IMR-90 (cell line): Measurements from ENCODE around the gene CHD3. TPM values are rescaled to one million over a fixed set of nuclear protein-coding genes. Genes with fewer than 3 reads are reported as not detected.

Experiments
- ATAC-seq: fragments of 200-7000 bp; cut with Tn5 transposase; 2 replicates; pipeline ENCODE4 v1.9.1; 2020; ENCODE audit warnings: low read depth, mild to moderate bottlenecking, moderate library complexity
- BruUV-seq: library from RNA; stranded (reverse); fragments of 400-500 nt; replicated peaks from 2 replicates; lab custom pipeline; 2021; lab: Mats Ljungman, UMichigan
- CTCF ChIA-PET: fragments of 300-600 bp; formaldehyde crosslinking; extraction: SDS; loops from one replicate; lab custom pipeline; 2021; ENCODE audit warnings: antibody characterized with exemption; lab: Yijun Ruan, JAX
- POLR2A ChIA-PET: fragments of 300-600 bp; sonication (Branson Sonifier 250); formaldehyde crosslinking; loops from one replicate; lab custom pipeline; 2022; ENCODE audit warnings: antibody characterized with exemption; ENCODE audit not compliant: unreplicated experiment; lab: Charles Lee
- DNase-seq: peaks from one replicate; pipeline ENCODE4 v3.0.0; 2013
- H2AFZ ChIP-seq: replicated peaks from 2 replicates; pipeline ENCODE3; 2013; ENCODE audit warnings: low read length, mild to moderate bottlenecking; ENCODE audit not compliant: poor library complexity
- H2AK5ac ChIP-seq: 2 replicates; pipeline ENCODE4 v1.6.1; 2013; ENCODE audit warnings: low read depth, low read length, inconsistent platforms
- H2AK9ac ChIP-seq: replicated peaks from 2 replicates; pipeline ENCODE3; 2013; ENCODE audit warnings: mild to moderate bottlenecking, low read depth, low read length, moderate library complexity; ENCODE audit not compliant: poor library complexity
- H2BK120ac ChIP-seq: 2 replicates; pipeline ENCODE4 v1.6.1; 2013; ENCODE audit warnings: low read depth, low read length, inconsistent platforms
- H2BK15ac ChIP-seq: 3 replicates; pipeline ENCODE4 v1.6.1; 2013; ENCODE audit warnings: low read depth, low read length, inconsistent platforms
- H2BK20ac ChIP-seq: 2 replicates; pipeline ENCODE4 v1.6.1; 2013; ENCODE audit warnings: low read depth, mild to moderate bottlenecking, inconsistent platforms, low read length, moderate library complexity
- H2BK5ac ChIP-seq: 2 replicates; pipeline ENCODE4 v1.6.1; 2013; ENCODE audit warnings: mild to moderate bottlenecking, low read depth, low read length, inconsistent platforms; ENCODE audit not compliant: poor library complexity, severe bottlenecking
- H3K14ac ChIP-seq: replicated peaks from 2 replicates; pipeline ENCODE4 v1.6.1; 2013; ENCODE audit warnings: low read depth, low read length, inconsistent platforms
- H3K18ac ChIP-seq: 2 replicates; pipeline ENCODE4 v1.6.1; 2013; ENCODE audit warnings: low read depth, low read length, control low read depth
- H3K23ac ChIP-seq: 2 replicates; pipeline ENCODE4 v1.6.1; 2013; ENCODE audit warnings: low read depth, low read length, inconsistent platforms
- H3K27ac ChIP-seq: 2 replicates; pipeline ENCODE4 v1.5.1; 2013; ENCODE audit warnings: mild to moderate bottlenecking, control low read depth, low read length; ENCODE audit not compliant: insufficient read depth
- H3K27me3 ChIP-seq: 2 replicates; pipeline ENCODE4 v1.6.1; 2013; ENCODE audit warnings: low read length; ENCODE audit not compliant: control insufficient read depth, insufficient read depth
- H3K36me3 ChIP-seq: 2 replicates; pipeline ENCODE4 v1.6.1; 2013; ENCODE audit warnings: low read length, mixed read lengths; ENCODE audit not compliant: control insufficient read depth, insufficient read depth
- H3K4ac ChIP-seq: 2 replicates; pipeline ENCODE4 v1.6.1; 2013; ENCODE audit warnings: low read depth, low read length, inconsistent platforms
- H3K4me1 ChIP-seq: 2 replicates; pipeline ENCODE4 v1.6.1; 2013; ENCODE audit warnings: low read length, mixed read lengths; ENCODE audit not compliant: control insufficient read depth, insufficient read depth
- H3K4me2 ChIP-seq: 2 replicates; pipeline ENCODE4 v1.6.1; 2013; ENCODE audit warnings: low read depth, mild to moderate bottlenecking, control low read depth, low read length, moderate library complexity
- H3K4me3 ChIP-seq: 2 replicates; pipeline ENCODE4 v1.5.1; 2013; ENCODE audit warnings: low read depth, mild to moderate bottlenecking, control low read depth, low read length, moderate library complexity; ENCODE audit not compliant: insufficient read depth
- H3K56ac ChIP-seq: 2 replicates; pipeline ENCODE4 v1.6.1; 2013; ENCODE audit warnings: low read length, inconsistent platforms; ENCODE audit not compliant: insufficient read depth; ENCODE audit errors: extremely low read depth
- H3K79me1 ChIP-seq, 2 experiments: 2 replicates each; pipeline ENCODE4 v1.6.1; 2013; ENCODE audit warnings: low read length in 2 of 2, inconsistent platforms in 1 of 2, low read depth in 1 of 2
- H3K9ac ChIP-seq: 2 replicates; pipeline ENCODE4 v1.6.1; 2013; ENCODE audit warnings: low read depth, low read length, control low read depth
- H3K9me1 ChIP-seq: 2 replicates; pipeline ENCODE4 v1.6.1; 2013; ENCODE audit warnings: low read length, inconsistent platforms; ENCODE audit not compliant: insufficient read depth
- H3K9me3 ChIP-seq: 2 replicates; pipeline ENCODE4 v1.6.1; 2013; ENCODE audit warnings: low read length; ENCODE audit not compliant: control insufficient read depth, insufficient read depth
- H4K20me1 ChIP-seq: 2 replicates; pipeline ENCODE4 v1.6.1; 2013; ENCODE audit warnings: low read length, inconsistent platforms; ENCODE audit not compliant: insufficient read depth
- H4K5ac ChIP-seq: 2 replicates; pipeline ENCODE4 v1.6.1; 2013; ENCODE audit warnings: mild to moderate bottlenecking, low read depth, low read length, control low read depth
- H4K8ac ChIP-seq, 2 experiments: 2 replicates each; pipeline ENCODE4 v1.6.1; 2013; ENCODE audit warnings: low read depth in 2 of 2, low read length in 2 of 2, control low read depth in 1 of 2, inconsistent platforms in 1 of 2
- H4K91ac ChIP-seq: 2 replicates; pipeline ENCODE4 v1.6.1; 2013; ENCODE audit warnings: low read depth, low read length, inconsistent platforms; ENCODE audit not compliant: insufficient read depth
- CEBPB ChIP-seq: IDR thresholded peaks from 2 replicates; pipeline ENCODE4 v1.6.1; 2012; ENCODE audit warnings: low read depth, low read length, improper control_type of control experiment
- MAFK ChIP-seq: IDR thresholded peaks from 2 replicates; pipeline ENCODE4 v1.6.1; 2012; ENCODE audit warnings: low read depth, low read length, improper control_type of control experiment
- NFE2L2 ChIP-seq: fragments of 150-350 bp; IDR thresholded peaks from 2 replicates; pipeline ENCODE4 v1.6.1; 2016; ENCODE audit warnings: low read depth, mild to moderate bottlenecking, low read length
- POLR2A ChIP-seq: IDR thresholded peaks from 2 replicates; pipeline ENCODE4 v1.6.1; 2012; ENCODE audit warnings: mild to moderate bottlenecking, low read depth, low read length
- RAD21 ChIP-seq: IDR thresholded peaks from 2 replicates; pipeline ENCODE4 v1.6.1; 2012; ENCODE audit warnings: low read length, improper control_type of control experiment
- RCOR1 ChIP-seq: IDR thresholded peaks from 2 replicates; pipeline ENCODE4 v1.6.1; 2012; ENCODE audit warnings: mild to moderate bottlenecking, low read length, improper control_type of control experiment; ENCODE audit not compliant: insufficient replicate concordance
- RFX5 ChIP-seq: IDR thresholded peaks from 2 replicates; pipeline ENCODE4 v1.8.0; 2012; ENCODE audit warnings: low read depth, mild to moderate bottlenecking, low read length, moderate library complexity
- SMC3 ChIP-seq: fragments of 150-350 bp; IDR thresholded peaks from 2 replicates; pipeline ENCODE4 v1.6.1; 2016; ENCODE audit warnings: low read depth, mild to moderate bottlenecking, antibody characterized with exemption, low read length, moderate library complexity
- USF2 ChIP-seq: fragments of 150-350 bp; IDR thresholded peaks from 2 replicates; pipeline ENCODE4 v1.6.1; 2017; ENCODE audit warnings: mild to moderate bottlenecking, antibody characterized with exemption, low read length, low read depth
- WGBS, 2 experiments: methylation state at CpG; one replicate each; pipeline versions ENCODE4 v1.1.5 to v1.1.7; 2013; ENCODE audit warnings: missing lambda C conversion rate in 2 of 2; ENCODE audit not compliant: insufficient read length in 1 of 2; ENCODE audit errors: extremely low coverage in 2 of 2; 5-methylcytosine and 5-hydroxymethylcytosine counted together
- dilution Hi-C: fragments of 300-500 bp; cut with HindIII; formaldehyde crosslinking; loops from one replicate; pipeline ENCODE4 v1.14.3; 2018; ENCODE audit warnings: low sequenced_read_pairs; ENCODE audit not compliant: unreplicated experiment
- in situ Hi-C: fragments of 300-500 bp; cut with MboI; formaldehyde crosslinking; loops from 3 replicates; pipeline ENCODE4 v1.14.3; 2019; ENCODE audit warnings: low sequenced_read_pairs, inconsistent platforms, mixed read lengths
- intact Hi-C: fragments of 100-400 bp; cut with micrococcal nuclease; formaldehyde crosslinking; loops from 2 replicates; pipeline ENCODE4 v1.10.0; 2022
- polyA plus RNA-seq, 3 experiments: library from polyadenylated mRNA; depleted of rRNA; stranded (reverse); fragments of >200 nt; gene quantifications; 2 replicates each; pipeline ENCODE4 v1.2.3, GENCODE V29; 2012; ENCODE audit warnings: low replicate concordance in 1 of 3
- total RNA-seq: library from RNA; depleted of rRNA; stranded (reverse); fragments of >200 nt; gene quantifications from 2 replicates; pipeline ENCODE4 v1.2.3, GENCODE V29; 2012
- TF ChIP-seq, protein P1 (sequence below): conservative IDR thresholded peaks from 2 replicates; pipeline ENCODE4 v1.5.1; 2012; ENCODE audit warnings: mild to moderate bottlenecking, low read depth, low read length, improper control_type of control experiment

The CHD3 gene
- total and polyA plus RNA-seq, 2 of the 4 experiments (the other 2 are of a cell fraction): 65.4 to 78.1 TPM

DNA sequence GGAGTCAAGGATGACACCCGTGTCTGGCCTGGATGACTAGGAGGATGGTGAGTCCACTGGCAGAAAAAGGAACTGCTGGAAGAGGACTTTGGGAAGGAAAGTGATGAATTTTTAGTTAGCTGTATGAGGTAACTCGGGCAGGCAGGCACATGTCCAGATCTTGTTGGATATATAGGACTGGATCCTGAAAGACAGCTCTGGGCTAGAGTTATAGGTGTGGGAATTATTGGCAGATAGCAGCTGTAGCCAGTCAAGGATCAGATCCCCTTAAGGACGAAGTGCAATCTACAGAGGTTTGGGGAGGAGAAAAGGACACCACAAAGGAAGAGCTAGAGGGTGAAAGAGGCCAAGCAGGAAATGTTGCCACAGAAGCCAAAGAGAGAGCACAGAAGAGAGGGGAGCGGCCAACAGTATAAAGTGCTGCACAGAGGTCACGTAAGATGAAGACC, 20.7 kb upstream of the CHD3 start:
- Histone ChIP-seq H4K8ac (no peak overlapping the region), H3K9me3 (no peaks in the 10 kb centered on the region), H3K9ac (no peak overlapping the region), H3K27me3 (no peaks in the 10 kb centered on the region), H3K23ac (no peak overlapping the region), H3K4me1 (no peaks in the 10 kb centered on the region), H2AFZ (no peak overlapping the region), H3K18ac (no peak overlapping the region), H2BK20ac (no peak overlapping the region), H3K14ac (no peak overlapping the region), H2AK9ac (no peak overlapping the region), H4K91ac (no peak overlapping the region), H3K4ac (no peak overlapping the region), H3K79me1 (peaks cover 6 to 24% of the 10 kb centered on the region in 2 experiments; a peak in 3 of 4 replicates), H2BK120ac (no peak overlapping the region), H4K20me1 (0 out of 2 replicates have a peak, but pooled peaks cover under 1% of the 10 kb centered on the region), H3K27ac (no peak overlapping the region), H3K4me3 (no peak overlapping the region), H3K4me2 (no peak overlapping the region), H3K36me3 (peaks cover 17% of the 10 kb centered on the region), H2BK5ac (no peak overlapping the region), H2AK5ac (no peak overlapping the region), H2BK15ac (no peak overlapping the region), H4K5ac (no peak overlapping the region), H3K56ac (no peak overlapping the region), H3K9me1 (no peaks in the 10 kb centered on the region)
- ATAC-seq (no peak), DNase-seq (no peak)
- in situ Hi-C loops: no loop called here
- no TSS peak for BruUV-seq
- ChIA-PET POLR2A (no interaction called here), CTCF (no interaction called here)
- intact Hi-C loops: no loop called here
- TF ChIP-seq POLR2A (no peak), MAFK (no peak), CEBPB (no peak), RFX5 (no peak), RCOR1 (no peak), SMC3 (no peak), RAD21 (no peak), NFE2L2 (no peak), USF2 (no peak)
- TF ChIP-seq, protein P1, sequence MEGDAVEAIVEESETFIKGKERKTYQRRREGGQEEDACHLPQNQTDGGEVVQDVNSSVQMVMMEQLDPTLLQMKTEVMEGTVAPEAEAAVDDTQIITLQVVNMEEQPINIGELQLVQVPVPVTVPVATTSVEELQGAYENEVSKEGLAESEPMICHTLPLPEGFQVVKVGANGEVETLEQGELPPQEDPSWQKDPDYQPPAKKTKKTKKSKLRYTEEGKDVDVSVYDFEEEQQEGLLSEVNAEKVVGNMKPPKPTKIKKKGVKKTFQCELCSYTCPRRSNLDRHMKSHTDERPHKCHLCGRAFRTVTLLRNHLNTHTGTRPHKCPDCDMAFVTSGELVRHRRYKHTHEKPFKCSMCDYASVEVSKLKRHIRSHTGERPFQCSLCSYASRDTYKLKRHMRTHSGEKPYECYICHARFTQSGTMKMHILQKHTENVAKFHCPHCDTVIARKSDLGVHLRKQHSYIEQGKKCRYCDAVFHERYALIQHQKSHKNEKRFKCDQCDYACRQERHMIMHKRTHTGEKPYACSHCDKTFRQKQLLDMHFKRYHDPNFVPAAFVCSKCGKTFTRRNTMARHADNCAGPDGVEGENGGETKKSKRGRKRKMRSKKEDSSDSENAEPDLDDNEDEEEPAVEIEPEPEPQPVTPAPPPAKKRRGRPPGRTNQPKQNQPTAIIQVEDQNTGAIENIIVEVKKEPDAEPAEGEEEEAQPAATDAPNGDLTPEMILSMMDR: no peak
- dilution Hi-C loops: no loop called here
- 88% methylated on average over 3 of the region's 5 CpGs; no CpG with 5 or more reads in 1 of the 2 experiments for WGBS, 2 experiments
